Neutrophil (primary cell): ENCODE measurements around the gene GSTM2.
"Not testable (repeated sequence)": the region's sequence is repeated elsewhere in the genome, so short reads cannot be mapped to it uniquely, and the experiment has no call there.

ENCODE experiments used
- H3K27ac ChIP-seq: fragments of 200-600 bp; sonication (generic); 2 replicates; pipeline ENCODE4 v1.5.1; 2016; ENCODE audit warnings: mild to moderate bottlenecking, moderate library complexity
- H3K27me3 ChIP-seq: fragments of 200-600 bp; sonication (generic); 2 replicates; pipeline ENCODE4 v1.6.0; 2016; ENCODE audit warnings: mild to moderate bottlenecking
- H3K36me3 ChIP-seq: fragments of 200-600 bp; sonication (generic); 2 replicates; pipeline ENCODE4 v1.5.1; 2017
- H3K4me1 ChIP-seq, 2 experiments: fragments of 200-600 bp in 1 of 2; sonication (generic) in 1 of 2; 1 replicate in 1 of 2; 2 replicates in 1 of 2; pipeline versions ENCODE4 v1.5.1 to v1.6.1; 2013 to 2016; ENCODE audit warnings: low read depth in 1 of 2, low read length in 1 of 2, mild to moderate bottlenecking in 1 of 2, moderate library complexity in 1 of 2; ENCODE audit not compliant: control insufficient read depth in 1 of 2, insufficient read depth in 1 of 2
- H3K4me3 ChIP-seq, 2 experiments: fragments of 200-600 bp in 1 of 2; sonication (generic) in 1 of 2; 1 replicate in 1 of 2; 2 replicates in 1 of 2; pipeline ENCODE4 v1.5.1; 2013 to 2016; ENCODE audit warnings: low read depth in 1 of 2, low read length in 1 of 2, mild to moderate bottlenecking in 1 of 2, moderate library complexity in 1 of 2
- H3K9me3 ChIP-seq: fragments of 200-600 bp; sonication (generic); 2 replicates; pipeline ENCODE4 v1.5.1; 2016
- TF ChIP-seq, protein P1 (sequence below): fragments of 200-600 bp; sonication (generic); IDR thresholded peaks from 2 replicates; pipeline ENCODE4 v1.5.1; 2016; ENCODE audit warnings: antibody characterized with exemption

GSTM2 gene

DNA sequence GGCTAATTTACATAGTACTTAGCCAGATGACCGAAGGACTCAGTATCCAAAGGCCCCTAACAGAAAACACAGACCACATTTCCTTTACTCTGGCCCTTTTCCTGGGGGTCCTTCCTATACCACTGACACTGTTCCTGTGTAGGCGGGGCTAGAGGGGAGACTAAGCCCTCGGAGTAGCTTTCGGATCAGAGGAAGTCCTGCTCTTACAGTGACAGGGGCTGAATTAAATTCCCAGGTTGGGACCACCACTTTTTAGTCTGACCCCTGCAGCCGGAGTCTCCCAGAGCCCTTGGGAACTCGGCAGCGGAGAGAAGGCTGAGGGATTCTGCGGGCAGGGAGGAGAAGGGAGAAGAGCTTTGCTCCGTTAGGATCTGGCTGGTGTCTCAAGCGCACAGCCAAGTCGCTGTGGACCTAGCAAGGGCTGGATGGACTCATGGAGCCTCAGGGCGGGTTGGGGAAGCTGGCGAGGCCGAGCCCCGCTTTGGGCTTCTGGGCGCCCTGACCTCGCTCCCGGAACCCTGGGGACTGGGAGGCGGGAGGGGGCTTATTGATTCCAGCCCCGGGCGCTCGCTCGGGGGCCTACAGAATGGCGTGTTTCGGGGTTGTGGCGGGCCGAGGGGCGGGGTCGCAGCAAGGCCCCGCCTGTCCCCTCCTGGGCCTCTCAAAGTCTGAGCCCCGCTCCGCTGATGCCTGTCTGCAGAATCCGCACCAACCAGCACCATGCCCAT, 43.9 kb downstream of the GSTM2 start, which contains the start of gene GSTM5:
GSTM5 (plus strand) TSS at position 659 of the 728 bp plus-strand sequence; CDS start at position 721, 62 bp downstream.
- not testable (repeated sequence) for H3K36me3 ChIP-seq, H3K4me3 ChIP-seq, H3K27ac ChIP-seq, H3K4me1 ChIP-seq
- H3K9me3 ChIP-seq, result peaks cover 13% of the 10 kb centered on the region
- H3K27me3 ChIP-seq, result peaks cover 14% of the 10 kb centered on the region

DNA sequence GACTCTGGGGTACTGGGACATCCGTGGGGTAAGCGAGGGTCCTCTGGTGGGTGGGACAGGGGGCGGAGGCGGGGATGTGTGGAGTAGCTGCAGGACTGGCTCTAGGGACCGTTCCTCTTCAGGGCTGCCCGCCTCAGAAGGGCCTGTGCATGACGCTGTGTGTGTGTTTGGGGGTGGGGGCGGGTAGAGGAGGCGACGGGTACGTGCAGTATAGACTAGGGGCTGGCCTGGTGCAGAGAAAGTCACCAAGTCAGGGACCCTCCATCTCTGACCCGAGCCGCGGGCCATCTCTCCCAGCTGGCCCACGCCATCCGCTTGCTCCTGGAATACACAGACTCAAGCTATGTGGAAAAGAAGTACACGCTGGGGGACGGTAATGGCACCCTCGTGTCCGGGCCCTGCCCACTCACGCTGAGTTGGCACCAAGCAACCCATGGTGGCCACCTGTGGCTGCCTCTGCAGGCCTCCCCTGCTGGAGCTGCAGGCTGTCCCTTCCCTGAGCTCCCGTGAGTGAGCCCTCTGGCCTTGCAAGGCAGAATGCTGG, 44.5 kb downstream of the GSTM2 start:
- no peak overlapping the region for H3K4me3 ChIP-seq

DNA sequence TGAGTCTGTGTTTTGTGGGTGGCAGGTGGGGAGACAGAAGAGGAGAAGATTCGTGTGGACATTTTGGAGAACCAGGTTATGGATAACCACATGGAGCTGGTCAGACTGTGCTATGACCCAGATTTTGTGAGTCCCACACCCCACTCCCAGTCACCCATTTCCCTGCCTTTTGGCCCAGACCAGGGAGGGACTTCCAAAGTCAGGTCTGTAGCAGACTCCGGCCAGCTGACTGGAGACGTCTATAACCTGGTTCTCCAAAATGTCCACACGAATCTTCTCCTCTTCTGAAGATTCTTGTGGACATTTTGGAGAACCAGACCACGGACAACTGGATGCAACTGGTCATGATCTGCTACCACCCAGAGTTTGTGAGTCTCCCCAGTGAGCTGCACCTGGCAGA, 45.8 kb downstream of the GSTM2 start:
- Histone ChIP-seq H3K4me3 (no peak overlapping the region), H3K27me3 (peaks cover 14% of the 10 kb centered on the region), H3K4me1 (no peaks in the 10 kb centered on the region), H3K36me3 (no peaks in the 10 kb centered on the region), H3K9me3 (peaks cover 4% of the 10 kb centered on the region), H3K27ac (no peak overlapping the region)
- TF ChIP-seq, protein P1, sequence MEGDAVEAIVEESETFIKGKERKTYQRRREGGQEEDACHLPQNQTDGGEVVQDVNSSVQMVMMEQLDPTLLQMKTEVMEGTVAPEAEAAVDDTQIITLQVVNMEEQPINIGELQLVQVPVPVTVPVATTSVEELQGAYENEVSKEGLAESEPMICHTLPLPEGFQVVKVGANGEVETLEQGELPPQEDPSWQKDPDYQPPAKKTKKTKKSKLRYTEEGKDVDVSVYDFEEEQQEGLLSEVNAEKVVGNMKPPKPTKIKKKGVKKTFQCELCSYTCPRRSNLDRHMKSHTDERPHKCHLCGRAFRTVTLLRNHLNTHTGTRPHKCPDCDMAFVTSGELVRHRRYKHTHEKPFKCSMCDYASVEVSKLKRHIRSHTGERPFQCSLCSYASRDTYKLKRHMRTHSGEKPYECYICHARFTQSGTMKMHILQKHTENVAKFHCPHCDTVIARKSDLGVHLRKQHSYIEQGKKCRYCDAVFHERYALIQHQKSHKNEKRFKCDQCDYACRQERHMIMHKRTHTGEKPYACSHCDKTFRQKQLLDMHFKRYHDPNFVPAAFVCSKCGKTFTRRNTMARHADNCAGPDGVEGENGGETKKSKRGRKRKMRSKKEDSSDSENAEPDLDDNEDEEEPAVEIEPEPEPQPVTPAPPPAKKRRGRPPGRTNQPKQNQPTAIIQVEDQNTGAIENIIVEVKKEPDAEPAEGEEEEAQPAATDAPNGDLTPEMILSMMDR, result no peak

More for the DNA sequence above, 44.5 kb downstream of the GSTM2 start:
- Histone ChIP-seq H3K27ac (no peak overlapping the region), H3K9me3 (peaks cover 13% of the 10 kb centered on the region), H3K4me1 (no peaks in the 10 kb centered on the region), H3K36me3 (no peaks in the 10 kb centered on the region), H3K27me3 (peaks cover 14% of the 10 kb centered on the region)
- TF ChIP-seq, protein P1, result no peak

DNA sequence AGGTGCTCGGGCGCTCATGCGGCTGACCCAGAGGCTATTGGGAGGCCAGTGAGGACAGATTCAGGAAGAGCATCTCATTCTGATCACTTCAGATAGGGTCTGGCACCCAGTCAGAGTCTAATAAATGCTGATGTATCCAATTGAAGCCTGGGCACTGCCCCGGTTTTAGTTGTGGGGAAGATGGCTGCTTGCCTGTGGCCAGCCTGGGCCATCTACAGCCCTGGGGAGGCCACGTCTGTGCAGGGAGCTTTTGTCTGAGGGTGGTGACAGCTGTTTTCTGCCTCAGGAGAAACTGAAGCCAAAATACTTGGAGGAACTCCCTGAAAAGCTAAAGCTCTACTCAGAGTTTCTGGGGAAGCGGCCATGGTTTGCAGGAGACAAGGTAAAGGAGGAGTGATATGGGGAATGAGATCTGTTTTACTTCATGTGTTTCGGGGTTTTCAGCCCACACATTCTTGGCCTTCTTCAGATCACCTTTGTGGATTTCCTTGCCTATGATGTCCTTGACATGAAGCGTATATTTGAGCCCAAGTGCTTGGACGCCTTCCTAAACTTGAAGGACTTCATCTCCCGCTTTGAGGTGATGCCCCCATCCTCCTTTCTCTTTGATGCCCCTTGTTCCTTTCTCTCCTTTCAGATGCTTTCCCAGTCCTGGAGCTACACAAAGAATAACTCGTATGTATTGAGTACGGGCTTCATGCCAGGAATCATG, 47.0 kb downstream of the GSTM2 start:
- H3K27ac ChIP-seq, result no peak overlapping the region
- H3K4me3 ChIP-seq, result no peak overlapping the region
- no peaks in the 10 kb centered on the region for H3K9me3 ChIP-seq
- TF ChIP-seq, protein P1, result no peak
- peaks cover 14% of the 10 kb centered on the region for H3K27me3 ChIP-seq
- H3K36me3 ChIP-seq, result no peaks in the 10 kb centered on the region
- H3K4me1 ChIP-seq, result no peaks in the 10 kb centered on the region

DNA sequence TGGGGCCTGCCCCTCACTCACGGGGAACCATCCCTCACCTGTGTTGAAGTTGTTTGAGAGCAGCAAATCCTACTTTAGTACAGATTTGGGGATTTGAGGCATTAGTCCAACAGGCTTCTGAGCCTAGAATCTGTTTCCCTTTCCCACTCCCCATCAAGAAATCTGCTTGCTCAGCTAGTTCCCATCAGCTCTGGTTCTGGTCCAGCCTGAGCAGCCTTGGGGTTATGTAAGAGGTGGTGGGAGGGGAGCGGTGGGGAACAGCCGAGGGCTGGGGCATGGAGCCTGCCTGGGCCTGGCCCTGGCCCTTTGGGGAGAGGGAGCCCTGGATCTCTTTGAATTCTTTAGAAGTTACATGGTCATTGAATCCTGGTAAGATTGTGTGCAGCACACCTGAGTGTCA, 48.3 kb downstream of the GSTM2 start:
- H3K4me3 ChIP-seq, result no peak overlapping the region
- no peaks in the 10 kb centered on the region for H3K4me1 ChIP-seq
- peaks cover 14% of the 10 kb centered on the region for H3K27me3 ChIP-seq
- no peaks in the 10 kb centered on the region for H3K9me3 ChIP-seq
- TF ChIP-seq, protein P1, result no peak
- H3K36me3 ChIP-seq, result no peaks in the 10 kb centered on the region
- no peak overlapping the region for H3K27ac ChIP-seq

DNA sequence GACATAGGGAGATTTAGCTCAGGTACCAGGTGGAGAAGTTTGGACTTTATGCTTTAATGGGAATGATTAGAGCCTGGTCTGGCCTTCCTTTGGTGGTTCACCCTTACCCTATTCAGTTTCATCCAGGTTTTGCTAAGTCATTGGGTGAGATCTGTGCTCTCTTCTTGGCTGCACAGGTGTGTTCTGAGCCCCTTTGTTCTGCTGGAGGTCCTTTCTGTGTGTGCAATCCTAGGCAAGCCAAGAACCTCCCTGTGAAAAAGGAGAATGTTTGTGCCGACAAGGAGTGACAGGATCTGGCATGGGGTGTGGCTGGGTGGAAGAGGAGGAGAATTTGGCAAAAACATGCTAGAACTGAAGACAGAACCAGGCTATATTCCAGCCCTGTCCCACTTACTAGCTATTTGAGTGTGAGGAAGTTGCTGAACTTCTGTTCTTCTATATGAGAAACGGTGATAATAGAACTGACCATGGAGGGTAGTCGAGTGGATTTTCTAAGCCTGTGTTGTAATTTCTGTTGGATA, 48.8 kb downstream of the GSTM2 start:
- H3K4me3 ChIP-seq, result no peak overlapping the region

More for the DNA sequence above, 48.8 kb downstream of the GSTM2 start:
- no peaks in the 10 kb centered on the region for H3K4me1 ChIP-seq
- H3K36me3 ChIP-seq, result no peaks in the 10 kb centered on the region
- TF ChIP-seq, protein P1, result no peak
- peaks cover 14% of the 10 kb centered on the region for H3K27me3 ChIP-seq
- no peak overlapping the region for H3K27ac ChIP-seq
- H3K9me3 ChIP-seq, result no peaks in the 10 kb centered on the region
